ENCODE data around the gene LCE1A. TPM values are rescaled to one million over a fixed set of nuclear protein-coding genes. Genes with fewer than 3 reads are reported as not detected.

LCE1A gene
- total and polyA plus RNA-seq, 7 experiments from 2014 or later: not detected

- Histone ChIP-seq H3K4me1 (ENCODE audit: control insufficient read depth in 2 of 2, insufficient read depth in 2 of 2, low read length in 2 of 2) (no peaks in the 10 kb centered on the region), H3K36me3 (ENCODE audit: control insufficient read depth in 2 of 3, insufficient read depth in 3 of 3, low read length in 3 of 3) (no peaks in the 10 kb centered on the region), H3K9me3 (ENCODE audit: control insufficient read depth in 2 of 3, low read length in 3 of 3) (no peaks in the 10 kb centered on the region), H3K4me3 (ENCODE audit: low read length) (no peak within 1 kb of the TSS), H3K27ac (ENCODE audit: low read depth, low read length) (no peak within 1 kb of the TSS), H3K27me3 (ENCODE audit: control insufficient read depth in 2 of 2, insufficient read depth in 2 of 2, low read length in 2 of 2) (no peaks in the 10 kb centered on the region)
- ATAC-seq: no peak
- Mint-ChIP-seq H3K27me3 (peaks cover 9 to 44% (median 25%) of the 10 kb centered on the region in 5 donors), H3K4me3 (no peak within 1 kb of the TSS), H3K9me3 (peaks cover 0 to 4% (median 0%) of the 10 kb centered on the region in 11 donors), H3K36me3 (no peaks in the 10 kb centered on the region), H3K4me1 (no peaks in the 10 kb centered on the region), H3K27ac (no peak within 1 kb of the TSS)
- DNase-seq: no peak
- POLR2A ChIA-PET: no interaction called here
- intact Hi-C loops (cut with micrococcal nuclease): no loop called here
- CTCF ChIA-PET: no interaction called here
These were observed 15.3 kb downstream of the LCE1A start, which contains the start of gene LCE6A for GRCh38 chr1:152842556-152842955. Gene LCE6A, plus strand, starts transcription at chr1:152842856. Its CDS starts 665 bp downstream, at chr1:152843521.

- CTCF ChIA-PET: no interaction called here
- Histone ChIP-seq H3K27ac (ENCODE audit: low read depth, low read length) (no peak overlapping the region), H3K27me3 (ENCODE audit: control insufficient read depth in 2 of 2, insufficient read depth in 2 of 2, low read length in 2 of 2) (peaks cover 0 to 3% of the 10 kb centered on the region in 2 donors), H3K4me1 (ENCODE audit: control insufficient read depth in 2 of 2, insufficient read depth in 2 of 2, low read length in 2 of 2) (no peaks in the 10 kb centered on the region), H3K9me3 (ENCODE audit: control insufficient read depth in 2 of 3, low read length in 3 of 3) (no peaks in the 10 kb centered on the region), H3K4me3 (ENCODE audit: low read length) (no peak overlapping the region), H3K36me3 (ENCODE audit: control insufficient read depth in 2 of 3, insufficient read depth in 3 of 3, low read length in 3 of 3) (no peaks in the 10 kb centered on the region)
- no peak for ATAC-seq
- Mint-ChIP-seq H3K9me3 (no peaks in the 10 kb centered on the region), H3K4me3 (no peak overlapping the region), H3K27me3 (peaks cover 3 to 31% (median 21%) of the 10 kb centered on the region in 5 donors), H3K27ac (no peak overlapping the region), H3K36me3 (no peaks in the 10 kb centered on the region), H3K4me1 (no peaks in the 10 kb centered on the region)
- intact Hi-C loops (cut with micrococcal nuclease): no loop called here
- no peak for DNase-seq
- POLR2A ChIA-PET: no interaction called here
These were observed 28.4 kb downstream of the LCE1A start for GRCh38 chr1:152855661-152856060.

- no peaks in the 10 kb centered on the region for H3K9me3 ChIP-seq (ENCODE audit: control insufficient read depth in 2 of 3, low read length in 3 of 3)
- CTCF ChIA-PET: no interaction called here
These were observed 30.8 kb downstream of the LCE1A start for GRCh38 chr1:152858062-152858461.

GRCh38 chr1:152859696-152860095 is 32.4 kb downstream of the LCE1A start, which contains the start of gene LCE7A:
Gene LCE7A, plus strand, starts transcription at chr1:152859996. Its CDS starts 702 bp downstream, at chr1:152860698.
- no peaks in the 10 kb centered on the region for H3K4me1 ChIP-seq (ENCODE audit: control insufficient read depth in 2 of 2, insufficient read depth in 2 of 2, low read length in 2 of 2)
- Mint-ChIP-seq H3K4me3 (no peak within 1 kb of the TSS), H3K27ac (no peak within 1 kb of the TSS), H3K9me3 (no peaks in the 10 kb centered on the region), H3K27me3 (peaks cover 3 to 33% (median 20%) of the 10 kb centered on the region in 5 donors), H3K4me1 (no peaks in the 10 kb centered on the region), H3K36me3 (no peaks in the 10 kb centered on the region)
- H3K9me3 ChIP-seq (ENCODE audit: control insufficient read depth in 2 of 3, low read length in 3 of 3): no peaks in the 10 kb centered on the region
- ATAC-seq: no peak
- no peak within 1 kb of the TSS for H3K4me3 ChIP-seq (ENCODE audit: low read length)
- H3K27me3 ChIP-seq (ENCODE audit: control insufficient read depth in 2 of 2, insufficient read depth in 2 of 2, low read length in 2 of 2): peaks cover 0 to 3% of the 10 kb centered on the region in 2 donors
- no peak within 1 kb of the TSS for H3K27ac ChIP-seq (ENCODE audit: low read depth, low read length)
- ChIA-PET CTCF (no interaction called here), POLR2A (no interaction called here)
- H3K36me3 ChIP-seq (ENCODE audit: control insufficient read depth in 2 of 3, insufficient read depth in 3 of 3, low read length in 3 of 3): no peaks in the 10 kb centered on the region
- DNase-seq: no peak
- intact Hi-C loops (cut with micrococcal nuclease): no loop called here

More at GRCh38 chr1:152858062-152858461, 30.8 kb downstream of the LCE1A start:
- H3K9me3 Mint-ChIP-seq: no peaks in the 10 kb centered on the region
- Histone ChIP-seq H3K27ac (ENCODE audit: low read depth, low read length) (no peak overlapping the region), H3K27me3 (ENCODE audit: control insufficient read depth in 2 of 2, insufficient read depth in 2 of 2, low read length in 2 of 2) (peaks cover 0 to 3% of the 10 kb centered on the region in 2 donors), H3K4me1 (ENCODE audit: control insufficient read depth in 2 of 2, insufficient read depth in 2 of 2, low read length in 2 of 2) (no peaks in the 10 kb centered on the region), H3K4me3 (ENCODE audit: low read length) (no peak overlapping the region), H3K36me3 (ENCODE audit: control insufficient read depth in 2 of 3, insufficient read depth in 3 of 3, low read length in 3 of 3) (no peaks in the 10 kb centered on the region)
- DNase-seq (no peak), ATAC-seq (no peak)
- H3K27ac Mint-ChIP-seq: no peak overlapping the region
- intact Hi-C loops (cut with micrococcal nuclease): no loop called here
- peaks cover 3 to 33% (median 28%) of the 10 kb centered on the region in 5 donors for H3K27me3 Mint-ChIP-seq
- H3K36me3 Mint-ChIP-seq: no peaks in the 10 kb centered on the region
- H3K4me3 Mint-ChIP-seq: no peak overlapping the region
- POLR2A ChIA-PET: no interaction called here
- H3K4me1 Mint-ChIP-seq: no peaks in the 10 kb centered on the region

GRCh38 chr1:152860129-152860528 is 32.9 kb downstream of the LCE1A start:
- intact Hi-C loops (cut with micrococcal nuclease): no loop called here
- H3K4me1 ChIP-seq (ENCODE audit: control insufficient read depth in 2 of 2, insufficient read depth in 2 of 2, low read length in 2 of 2): no peaks in the 10 kb centered on the region
- CTCF ChIA-PET: no interaction called here
- Mint-ChIP-seq H3K27ac (no peak overlapping the region), H3K4me1 (no peaks in the 10 kb centered on the region), H3K36me3 (no peaks in the 10 kb centered on the region), H3K27me3 (peaks cover 3 to 33% (median 20%) of the 10 kb centered on the region in 5 donors), H3K4me3 (no peak overlapping the region), H3K9me3 (no peaks in the 10 kb centered on the region)
- ATAC-seq: no peak
- DNase-seq: no peak
- no peak overlapping the region for H3K27ac ChIP-seq (ENCODE audit: low read depth, low read length)
- H3K9me3 ChIP-seq (ENCODE audit: control insufficient read depth in 2 of 3, low read length in 3 of 3): no peaks in the 10 kb centered on the region
- H3K4me3 ChIP-seq (ENCODE audit: low read length): no peak overlapping the region
- H3K36me3 ChIP-seq (ENCODE audit: control insufficient read depth in 2 of 3, insufficient read depth in 3 of 3, low read length in 3 of 3): no peaks in the 10 kb centered on the region
- peaks cover 0 to 3% of the 10 kb centered on the region in 2 donors for H3K27me3 ChIP-seq (ENCODE audit: control insufficient read depth in 2 of 2, insufficient read depth in 2 of 2, low read length in 2 of 2)
- POLR2A ChIA-PET: no interaction called here

GRCh38 chr1:152861374-152861773 is 34.1 kb downstream of the LCE1A start:
- no peaks in the 10 kb centered on the region for H3K36me3 Mint-ChIP-seq

GRCh38 chr1:152864443-152864842 is 37.2 kb downstream of the LCE1A start:
- Histone ChIP-seq H3K27ac (ENCODE audit: low read depth, low read length) (no peak overlapping the region), H3K9me3 (ENCODE audit: control insufficient read depth in 2 of 3, low read length in 3 of 3) (no peaks in the 10 kb centered on the region), H3K27me3 (ENCODE audit: control insufficient read depth in 2 of 2, insufficient read depth in 2 of 2, low read length in 2 of 2) (no peaks in the 10 kb centered on the region), H3K36me3 (ENCODE audit: control insufficient read depth in 2 of 3, insufficient read depth in 3 of 3, low read length in 3 of 3) (no peaks in the 10 kb centered on the region), H3K4me1 (ENCODE audit: control insufficient read depth in 2 of 2, insufficient read depth in 2 of 2, low read length in 2 of 2) (no peaks in the 10 kb centered on the region), H3K4me3 (ENCODE audit: low read length) (no peak overlapping the region)
- DNase-seq: no peak
- CTCF ChIA-PET: no interaction called here
- Mint-ChIP-seq H3K36me3 (no peaks in the 10 kb centered on the region), H3K27ac (no peak overlapping the region), H3K4me3 (no peak overlapping the region), H3K9me3 (no peaks in the 10 kb centered on the region), H3K27me3 (peaks cover 0 to 13% (median 6%) of the 10 kb centered on the region in 5 donors), H3K4me1 (no peaks in the 10 kb centered on the region)
- POLR2A ChIA-PET: no interaction called here
- ATAC-seq: no peak
- intact Hi-C loops (cut with micrococcal nuclease): no loop called here

More at GRCh38 chr1:152861374-152861773, 34.1 kb downstream of the LCE1A start:
- Histone ChIP-seq H3K27me3 (ENCODE audit: control insufficient read depth in 2 of 2, insufficient read depth in 2 of 2, low read length in 2 of 2) (no peaks in the 10 kb centered on the region), H3K27ac (ENCODE audit: low read depth, low read length) (no peak overlapping the region), H3K4me3 (ENCODE audit: low read length) (no peak overlapping the region), H3K4me1 (ENCODE audit: control insufficient read depth in 2 of 2, insufficient read depth in 2 of 2, low read length in 2 of 2) (no peaks in the 10 kb centered on the region), H3K36me3 (ENCODE audit: control insufficient read depth in 2 of 3, insufficient read depth in 3 of 3, low read length in 3 of 3) (no peaks in the 10 kb centered on the region), H3K9me3 (ENCODE audit: control insufficient read depth in 2 of 3, low read length in 3 of 3) (no peaks in the 10 kb centered on the region)
- POLR2A ChIA-PET: no interaction called here
- Mint-ChIP-seq H3K27me3 (peaks cover 3 to 28% (median 14%) of the 10 kb centered on the region in 5 donors), H3K27ac (no peak overlapping the region), H3K4me3 (no peak overlapping the region), H3K4me1 (no peaks in the 10 kb centered on the region), H3K9me3 (no peaks in the 10 kb centered on the region)
- CTCF ChIA-PET: no interaction called here
- ATAC-seq: no peak
- intact Hi-C loops (cut with micrococcal nuclease): no loop called here
- DNase-seq: no peak
